HepG2 (cell line): Measurements from ENCODE around the gene LMOD1. TPM values are rescaled to one million over a fixed set of nuclear protein-coding genes. Genes with fewer than 3 reads are reported as not detected.

Experiments used
- BORCS8-MEF2B ChIP-seq: sonication (generic); formaldehyde crosslinking; IDR thresholded peaks from 2 replicates; pipeline ENCODE4 v1.8.0; 2022; ENCODE audit warnings: mild to moderate bottlenecking, missing genetic modification reagents
- CHD2 ChIP-seq: IDR thresholded peaks from 2 replicates; pipeline ENCODE4 v1.6.1; 2011; ENCODE audit warnings: low read depth, low read length, improper control_type of control experiment
- CREM ChIP-seq, 2 experiments: sonication (generic) in 1 of 2; formaldehyde crosslinking in 1 of 2; IDR thresholded peaks; 2 replicates each; pipeline versions ENCODE4 v1.4.0 to v1.6.1; 2016 to 2020; ENCODE audit warnings: antibody characterized with exemption in 1 of 2, mild to moderate bottlenecking in 1 of 2, missing genetic modification reagents in 1 of 2
- HOXA3 ChIP-seq: sonication (generic); formaldehyde crosslinking; IDR thresholded peaks from 2 replicates; pipeline ENCODE4 v1.5.0; 2020; ENCODE audit warnings: missing genetic modification reagents
- IKZF5 ChIP-seq: IDR thresholded peaks from 2 replicates; pipeline ENCODE4 v1.6.1; 2018; ENCODE audit warnings: missing genetic modification reagents, mild to moderate bottlenecking, missing compliant biosample characterization
- KDM3A ChIP-seq: IDR thresholded peaks from 2 replicates; pipeline ENCODE4 v1.6.1; 2018; ENCODE audit warnings: low read depth, missing compliant biosample characterization
- NFYB ChIP-seq: sonication (generic); formaldehyde crosslinking; IDR thresholded peaks from 2 replicates; pipeline ENCODE4 v1.4.0; 2020; ENCODE audit warnings: missing genetic modification reagents
- POLR2AphosphoS2 ChIP-seq: IDR thresholded peaks from 2 replicates; pipeline ENCODE4 v1.6.1; 2011; ENCODE audit warnings: low read depth, low read length, improper control_type of control experiment
- RAD21 ChIP-seq: fragments of 450-650 bp; formaldehyde crosslinking; IDR thresholded peaks from 2 replicates; pipeline ENCODE4 v1.5.0; 2020; ENCODE audit warnings: mild to moderate bottlenecking
- SATB2 ChIP-seq: sonication (generic); formaldehyde crosslinking; IDR thresholded peaks from 2 replicates; pipeline ENCODE4 v1.5.0; 2020; ENCODE audit warnings: missing genetic modification reagents
- SIN3B ChIP-seq: fragments of 150-350 bp; IDR thresholded peaks from 2 replicates; pipeline ENCODE4 v1.6.1; 2014; ENCODE audit warnings: low read length
- UBTF ChIP-seq: sonication (generic); formaldehyde crosslinking; IDR thresholded peaks from 2 replicates; pipeline ENCODE4 v1.4.0; 2020; ENCODE audit warnings: mild to moderate bottlenecking, missing genetic modification reagents
- ZNF235 ChIP-seq: sonication (generic); formaldehyde crosslinking; IDR thresholded peaks from 2 replicates; pipeline ENCODE4 v1.8.1; 2023; ENCODE audit warnings: mild to moderate bottlenecking, missing genetic modification reagents, borderline replicate concordance
- ZNF253 ChIP-seq: sonication (generic); formaldehyde crosslinking; IDR thresholded peaks from 2 replicates; pipeline ENCODE4 v1.8.0; 2022; ENCODE audit warnings: mild to moderate bottlenecking, missing genetic modification reagents, borderline replicate concordance
- ZNF256 ChIP-seq: sonication (generic); formaldehyde crosslinking; conservative IDR thresholded peaks from 2 replicates; pipeline ENCODE4 v1.4.0; 2020; ENCODE audit warnings: missing genetic modification reagents
- ZNF331 ChIP-seq: sonication (generic); formaldehyde crosslinking; IDR thresholded peaks from 2 replicates; pipeline ENCODE4 v1.4.0; 2020; ENCODE audit warnings: missing genetic modification reagents
- ZNF44 ChIP-seq: sonication (generic); formaldehyde crosslinking; IDR thresholded peaks from 2 replicates; pipeline ENCODE4 v1.5.1; 2020; ENCODE audit warnings: mild to moderate bottlenecking, missing genetic modification reagents
- ZNF563 ChIP-seq: sonication (generic); formaldehyde crosslinking; IDR thresholded peaks from 2 replicates; pipeline ENCODE4 v1.8.0; 2022; ENCODE audit warnings: mild to moderate bottlenecking, moderate library complexity, missing genetic modification reagents
- ZNF749 ChIP-seq: sonication (generic); formaldehyde crosslinking; IDR thresholded peaks from 2 replicates; pipeline ENCODE4 v1.8.0; 2022; ENCODE audit warnings: mild to moderate bottlenecking, missing genetic modification reagents, moderate library complexity, borderline replicate concordance
- polyA plus RNA-seq, 8 experiments: library from polyadenylated mRNA; depleted of rRNA in 3 of 8; stranded (reverse) in 7 of 8; unstranded in 1 of 8; fragments of >200 nt; fragmentation: Illumina TruSeq in 4 of 8; extraction: Trizol in 4 of 8; gene quantifications; 2 replicates each; pipeline versions ENCODE4 v1.2.1 to v1.2.3, GENCODE V29; 2011 to 2016; ENCODE audit warnings: low read depth in 4 of 8, missing spikeins in 1 of 8, mixed read lengths in 1 of 8; ENCODE audit not compliant: insufficient read depth in 1 of 8
- total RNA-seq, 5 experiments: library from RNA; depleted of rRNA; stranded (reverse); fragments of >200 nt; fragmentation: Illumina TruSeq; extraction: Trizol; gene quantifications; 2 replicates each; pipeline ENCODE4 v1.2.3, GENCODE V29; 2016; ENCODE audit warnings: low read depth in 1 of 5
- TF ChIP-seq, protein P1 (sequence below): sonication (generic); formaldehyde crosslinking; IDR thresholded peaks from 2 replicates; pipeline ENCODE4 v1.4.0; 2020; ENCODE audit warnings: missing genetic modification reagents
- TF ChIP-seq, protein P2 (sequence below): sonication (generic); formaldehyde crosslinking; IDR thresholded peaks from 2 replicates; pipeline ENCODE4 v1.8.1; 2022; ENCODE audit warnings: mild to moderate bottlenecking, missing genetic modification reagents

Gene LMOD1
- total and polyA plus RNA-seq, 2 of the 13 experiments (the other 11 are each of a cell fraction or from before 2014, with no cell fraction given), result not detected

DNA sequence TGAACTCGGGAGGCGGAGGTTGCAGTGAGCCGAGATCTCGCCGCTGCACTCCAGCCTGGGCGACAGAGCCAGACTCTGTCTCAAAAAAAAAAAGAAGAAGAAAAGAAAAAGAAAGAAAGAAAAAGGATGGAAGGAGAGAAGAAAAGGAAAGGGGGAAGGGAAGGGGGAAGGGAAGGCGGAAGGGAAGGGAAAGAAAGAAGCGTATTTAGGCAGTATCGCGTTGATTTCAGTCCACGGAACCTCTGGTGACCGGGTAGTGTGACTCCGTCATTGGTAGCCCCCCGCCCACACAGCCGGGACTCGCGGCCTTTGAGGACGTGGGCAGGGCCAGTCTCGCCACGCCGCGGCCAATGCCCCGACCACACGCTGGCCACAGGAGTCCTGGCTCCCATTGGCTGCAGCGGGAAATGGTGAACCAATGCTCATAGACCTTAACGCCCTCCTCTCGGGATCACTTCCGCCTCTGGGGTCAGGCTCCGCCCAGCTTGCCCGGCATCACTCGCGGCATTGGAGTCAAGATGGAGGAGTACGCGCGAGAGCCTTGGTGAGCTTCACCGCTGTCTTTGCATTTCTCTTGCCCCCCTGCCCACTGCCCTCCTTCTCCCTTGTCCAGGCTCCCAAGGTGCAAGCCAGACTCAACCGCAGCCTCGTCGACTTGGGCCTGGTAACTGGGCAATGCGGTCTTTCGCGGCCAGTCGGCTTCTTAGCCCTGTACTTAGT, 8.8 kb upstream of the LMOD1 start, which contains the start of gene TIMM17A (continued):
- TF ChIP-seq, protein P1, sequence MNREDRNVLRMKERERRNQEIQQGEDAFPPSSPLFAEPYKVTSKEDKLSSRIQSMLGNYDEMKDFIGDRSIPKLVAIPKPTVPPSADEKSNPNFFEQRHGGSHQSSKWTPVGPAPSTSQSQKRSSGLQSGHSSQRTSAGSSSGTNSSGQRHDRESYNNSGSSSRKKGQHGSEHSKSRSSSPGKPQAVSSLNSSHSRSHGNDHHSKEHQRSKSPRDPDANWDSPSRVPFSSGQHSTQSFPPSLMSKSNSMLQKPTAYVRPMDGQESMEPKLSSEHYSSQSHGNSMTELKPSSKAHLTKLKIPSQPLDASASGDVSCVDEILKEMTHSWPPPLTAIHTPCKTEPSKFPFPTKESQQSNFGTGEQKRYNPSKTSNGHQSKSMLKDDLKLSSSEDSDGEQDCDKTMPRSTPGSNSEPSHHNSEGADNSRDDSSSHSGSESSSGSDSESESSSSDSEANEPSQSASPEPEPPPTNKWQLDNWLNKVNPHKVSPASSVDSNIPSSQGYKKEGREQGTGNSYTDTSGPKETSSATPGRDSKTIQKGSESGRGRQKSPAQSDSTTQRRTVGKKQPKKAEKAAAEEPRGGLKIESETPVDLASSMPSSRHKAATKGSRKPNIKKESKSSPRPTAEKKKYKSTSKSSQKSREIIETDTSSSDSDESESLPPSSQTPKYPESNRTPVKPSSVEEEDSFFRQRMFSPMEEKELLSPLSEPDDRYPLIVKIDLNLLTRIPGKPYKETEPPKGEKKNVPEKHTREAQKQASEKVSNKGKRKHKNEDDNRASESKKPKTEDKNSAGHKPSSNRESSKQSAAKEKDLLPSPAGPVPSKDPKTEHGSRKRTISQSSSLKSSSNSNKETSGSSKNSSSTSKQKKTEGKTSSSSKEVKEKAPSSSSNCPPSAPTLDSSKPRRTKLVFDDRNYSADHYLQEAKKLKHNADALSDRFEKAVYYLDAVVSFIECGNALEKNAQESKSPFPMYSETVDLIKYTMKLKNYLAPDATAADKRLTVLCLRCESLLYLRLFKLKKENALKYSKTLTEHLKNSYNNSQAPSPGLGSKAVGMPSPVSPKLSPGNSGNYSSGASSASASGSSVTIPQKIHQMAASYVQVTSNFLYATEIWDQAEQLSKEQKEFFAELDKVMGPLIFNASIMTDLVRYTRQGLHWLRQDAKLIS (CRISPR knock-in tag), result no peak
- TF ChIP-seq, protein P2, sequence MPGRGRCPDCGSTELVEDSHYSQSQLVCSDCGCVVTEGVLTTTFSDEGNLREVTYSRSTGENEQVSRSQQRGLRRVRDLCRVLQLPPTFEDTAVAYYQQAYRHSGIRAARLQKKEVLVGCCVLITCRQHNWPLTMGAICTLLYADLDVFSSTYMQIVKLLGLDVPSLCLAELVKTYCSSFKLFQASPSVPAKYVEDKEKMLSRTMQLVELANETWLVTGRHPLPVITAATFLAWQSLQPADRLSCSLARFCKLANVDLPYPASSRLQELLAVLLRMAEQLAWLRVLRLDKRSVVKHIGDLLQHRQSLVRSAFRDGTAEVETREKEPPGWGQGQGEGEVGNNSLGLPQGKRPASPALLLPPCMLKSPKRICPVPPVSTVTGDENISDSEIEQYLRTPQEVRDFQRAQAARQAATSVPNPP (CRISPR knock-in tag), result no peak
- TF ChIP-seq NFYB, result peak; percentile 91
- peak; percentile 49 for TF ChIP-seq UBTF (CRISPR knock-in tag)
- TF ChIP-seq POLR2AphosphoS2, result no peak; the same call in 1 of the 2 replicates
- peak; percentile 60; the same call in 1 of the 2 replicates for TF ChIP-seq ZNF563
- 0 out of 2 replicates have a peak, but pooled peaks have one; percentile 59 for TF ChIP-seq ZNF235 (CRISPR knock-in tag)
- TF ChIP-seq ZNF749 (CRISPR knock-in tag), result peak; percentile 32; the same call in 1 of the 2 replicates
- no peak for TF ChIP-seq ZNF256 (CRISPR knock-in tag)
- TF ChIP-seq IKZF5, result 0 out of 2 replicates have a peak, but pooled peaks have one; percentile 34
- 0 out of 2 replicates have a peak, but pooled peaks have one; percentile 16 for TF ChIP-seq RAD21 (CRISPR knock-in tag)
- TF ChIP-seq ZNF331, result 0 out of 2 replicates have a peak, but pooled peaks have one; percentile 28
- TF ChIP-seq BORCS8-MEF2B, result peak; percentile 81
- no peak; the same call in 1 of the 2 replicates for TF ChIP-seq ZNF44 (CRISPR knock-in tag)
- TF ChIP-seq HOXA3, result peak; percentile 86
- TF ChIP-seq SATB2 (CRISPR knock-in tag), result no peak
- TF ChIP-seq ZNF253 (CRISPR knock-in tag), result 0 out of 2 replicates have a peak, but pooled peaks have one; percentile 48
- peak; percentile 86 for TF ChIP-seq CHD2
- TF ChIP-seq KDM3A (CRISPR knock-in tag), result peak; percentile 63; the same call in 1 of the 2 replicates
- TF ChIP-seq SIN3B, result peak; percentile 83
- TF ChIP-seq CREM (IDR thresholded peaks at IDR 0.05), result no peak
- TF ChIP-seq CREM (CRISPR knock-in tag; IDR thresholded peaks at IDR 0.05), result no peak
